Effector memory CD4-positive, alpha-beta T cell (primary cell): ENCODE results near the gene MYH3.
"Not testable (repeated sequence)": the region's sequence is repeated elsewhere in the genome, so short reads cannot be mapped to it uniquely, and the experiment has no call there.

ENCODE experiments used
- DNase-seq, 3 donors: peaks; one replicate each; pipeline ENCODE4 v3.0.0-alpha.2; 2020
- H3K27ac ChIP-seq: 2 replicates; pipeline ENCODE4 v1.7.0; 2013; ENCODE audit warnings: mild to moderate bottlenecking, low read length, moderate library complexity; ENCODE audit not compliant: insufficient read depth, poor library complexity, severe bottlenecking
- H3K27me3 ChIP-seq: replicated peaks from 2 replicates; pipeline ENCODE4 v1.7.0; 2013; ENCODE audit warnings: mild to moderate bottlenecking, low read length; ENCODE audit not compliant: insufficient read depth, control insufficient read depth, poor library complexity, severe bottlenecking
- H3K36me3 ChIP-seq: 2 replicates; pipeline ENCODE4 v1.7.0; 2013; ENCODE audit warnings: mild to moderate bottlenecking, low read length, moderate library complexity; ENCODE audit not compliant: control insufficient read depth, insufficient read depth
- H3K4me1 ChIP-seq: 2 replicates; pipeline ENCODE4 v1.7.0; 2013; ENCODE audit warnings: low read length, mild to moderate bottlenecking; ENCODE audit not compliant: control insufficient read depth, insufficient read depth, poor library complexity, severe bottlenecking
- H3K4me3 ChIP-seq: 2 replicates; pipeline ENCODE4 v1.7.0; 2013; ENCODE audit warnings: low read length, low read depth, mild to moderate bottlenecking; ENCODE audit not compliant: insufficient read depth, poor library complexity, severe bottlenecking
- H3K9me3 ChIP-seq: 2 replicates; pipeline ENCODE4 v1.7.0; 2013; ENCODE audit warnings: mild to moderate bottlenecking, low read length, moderate library complexity; ENCODE audit not compliant: control insufficient read depth
- total RNA-seq, 3 donors: gene quantifications; one replicate each; lab custom pipeline; 2026; lab: John Stamatoyannopoulos, UW

Gene MYH3
- 6.2 to 8.5 (median 8.3) reads per million in 3 donors for total RNA-seq

DNA sequence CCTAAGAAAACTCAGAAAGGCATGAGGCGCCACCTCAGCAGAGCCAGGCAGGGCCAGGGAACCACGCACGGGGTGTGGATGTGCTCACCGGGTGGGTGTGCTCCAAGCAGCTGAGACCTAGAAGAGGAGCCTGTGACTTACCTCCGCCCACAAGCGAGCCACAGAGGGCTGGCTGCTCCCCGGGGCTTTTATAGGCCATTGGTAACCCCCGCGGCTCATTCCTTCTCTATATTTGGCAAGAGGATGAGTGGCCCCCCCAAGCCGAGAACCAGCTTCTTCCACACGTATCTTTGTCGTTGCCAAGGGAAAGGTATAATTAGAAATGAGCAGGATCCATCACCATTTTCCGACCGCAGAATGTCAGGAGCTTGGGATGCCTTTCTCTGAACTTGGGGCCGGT, at the start of gene MYH3:
Gene MYH3 (minus strand): TSS at position 162 of the 400 bp plus-strand sequence. CDS start 2,245 bp downstream, outside the sequence.
- H3K27me3 ChIP-seq = no peaks in the 10 kb centered on the region
- no peak within 1 kb of the TSS for H3K27ac ChIP-seq
- no peak for DNase-seq
- no peak within 1 kb of the TSS for H3K4me3 ChIP-seq
- H3K4me1 ChIP-seq = no peaks in the 10 kb centered on the region
- H3K9me3 ChIP-seq = no peaks in the 10 kb centered on the region
- H3K36me3 ChIP-seq = no peaks in the 10 kb centered on the region

DNA sequence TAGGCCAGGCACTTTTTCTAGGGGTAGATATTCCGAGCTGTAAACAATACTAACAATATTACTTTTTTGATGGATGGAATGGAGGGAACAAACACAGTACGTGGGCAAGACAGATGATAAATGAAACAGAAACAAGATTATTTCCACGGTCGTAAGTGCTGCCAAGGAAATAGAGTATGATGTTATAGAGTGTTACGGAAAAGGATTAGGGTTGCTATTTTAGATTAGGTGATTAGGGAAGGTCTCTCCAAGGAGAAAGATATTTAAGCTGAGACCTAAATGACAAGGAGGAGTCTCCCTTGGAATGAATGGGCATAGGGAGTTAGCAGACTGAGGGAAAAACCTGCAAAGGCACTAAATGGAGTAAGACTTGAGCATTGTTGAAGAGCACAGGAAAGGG, 48.6 kb upstream of the MYH3 start:
- H3K4me3 ChIP-seq = no peak overlapping the region
- peaks cover 39% of the 10 kb centered on the region for H3K36me3 ChIP-seq
- H3K27me3 ChIP-seq = no peaks in the 10 kb centered on the region
- no peak for DNase-seq
- no peaks in the 10 kb centered on the region for H3K9me3 ChIP-seq
- no peak overlapping the region for H3K27ac ChIP-seq
- peaks cover 17% of the 10 kb centered on the region for H3K4me1 ChIP-seq

DNA sequence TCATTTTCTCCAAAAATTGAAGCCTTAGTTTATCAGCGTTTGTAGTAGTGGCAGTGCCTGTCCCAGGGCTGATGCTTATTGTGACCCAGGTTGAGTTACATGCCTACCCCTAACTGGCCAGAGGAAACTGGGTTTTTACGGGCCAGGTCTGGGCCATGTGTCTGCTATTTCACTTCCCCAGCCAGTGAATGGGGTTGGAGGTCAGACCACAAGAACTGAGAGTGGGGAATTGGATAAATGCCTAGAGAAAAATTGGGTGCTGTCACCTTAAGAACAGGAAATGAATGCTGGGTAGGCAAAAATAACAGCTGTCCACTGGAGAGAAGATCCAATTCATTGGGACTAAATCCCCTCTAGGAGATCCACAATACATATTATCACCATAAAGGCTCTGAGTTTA, 45.5 kb upstream of the MYH3 start:
- Histone ChIP-seq H3K27ac (no peak overlapping the region), H3K27me3 (no peaks in the 10 kb centered on the region), H3K36me3 (peaks cover 25% of the 10 kb centered on the region), H3K4me1 (peaks cover 36% of the 10 kb centered on the region), H3K9me3 (no peaks in the 10 kb centered on the region), H3K4me3 (no peak overlapping the region)
- no peak for DNase-seq

DNA sequence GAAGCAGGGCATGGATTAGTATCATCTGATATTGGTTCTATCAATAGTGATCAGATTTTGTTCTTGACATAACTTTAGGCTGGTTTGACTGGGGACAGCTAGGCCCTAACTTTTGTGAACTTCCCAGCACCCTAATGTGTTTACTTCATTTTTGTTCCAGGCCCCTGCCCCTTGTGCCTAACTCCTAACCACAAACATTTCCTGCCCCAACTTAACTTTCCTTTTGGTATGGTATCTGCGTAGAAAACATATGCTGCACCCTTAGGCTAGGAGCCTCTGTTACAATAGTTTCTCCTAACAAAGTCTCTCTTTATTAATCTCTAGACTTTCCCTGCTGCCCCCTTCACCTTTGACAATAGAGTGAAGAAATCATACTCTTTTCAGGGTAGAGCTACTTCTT, 42.7 kb upstream of the MYH3 start:
- H3K9me3 ChIP-seq = no peaks in the 10 kb centered on the region
- H3K36me3 ChIP-seq = peaks cover 3% of the 10 kb centered on the region
- no peaks in the 10 kb centered on the region for H3K27me3 ChIP-seq
- DNase-seq = no peak
- H3K4me1 ChIP-seq = peaks cover 44% of the 10 kb centered on the region
- no peak overlapping the region for H3K4me3 ChIP-seq
- H3K27ac ChIP-seq = peak overlapping the region; percentile 54

DNA sequence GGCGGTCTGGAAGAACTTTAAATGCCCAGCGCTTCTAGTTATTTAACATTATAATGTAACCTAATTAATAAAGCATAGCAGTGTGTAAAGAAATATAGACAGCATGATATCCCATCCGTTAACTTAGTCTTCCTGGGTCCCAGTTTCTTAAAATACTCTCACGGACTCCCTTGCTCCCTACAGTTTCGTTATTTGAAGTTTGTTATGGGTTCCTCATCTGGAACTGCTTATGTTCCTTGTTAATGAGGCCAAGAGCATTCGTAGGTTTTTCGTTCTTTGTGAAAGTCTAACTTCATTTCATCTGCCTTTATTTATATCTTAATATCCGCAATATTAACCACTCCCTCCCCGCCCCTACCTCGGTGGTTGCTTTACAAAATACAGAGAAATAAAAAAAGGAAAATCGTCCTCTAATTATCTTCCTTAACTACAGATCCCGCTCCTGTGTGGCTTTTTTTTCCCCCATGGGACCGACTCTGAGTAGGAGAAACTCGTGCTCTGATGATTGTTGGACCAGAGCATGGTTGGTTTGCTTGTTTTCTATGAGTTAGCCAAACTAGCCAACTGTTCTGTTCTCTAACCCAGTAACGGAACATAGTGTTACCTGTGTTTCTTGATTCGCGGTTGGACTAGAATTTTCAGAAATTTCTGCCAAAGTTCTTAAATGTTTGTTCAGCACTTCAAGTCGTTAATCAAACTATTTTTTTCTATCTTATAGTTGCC, 41.1 kb upstream of the MYH3 start:
- no peaks in the 10 kb centered on the region for H3K27me3 ChIP-seq
- H3K4me3 ChIP-seq = peak overlapping the region; percentile 83
- no peaks in the 10 kb centered on the region for H3K36me3 ChIP-seq
- H3K9me3 ChIP-seq = no peaks in the 10 kb centered on the region
- H3K4me1 ChIP-seq = peaks cover 38% of the 10 kb centered on the region
- DNase-seq = no peak
- peak overlapping the region; percentile 91 for H3K27ac ChIP-seq

DNA sequence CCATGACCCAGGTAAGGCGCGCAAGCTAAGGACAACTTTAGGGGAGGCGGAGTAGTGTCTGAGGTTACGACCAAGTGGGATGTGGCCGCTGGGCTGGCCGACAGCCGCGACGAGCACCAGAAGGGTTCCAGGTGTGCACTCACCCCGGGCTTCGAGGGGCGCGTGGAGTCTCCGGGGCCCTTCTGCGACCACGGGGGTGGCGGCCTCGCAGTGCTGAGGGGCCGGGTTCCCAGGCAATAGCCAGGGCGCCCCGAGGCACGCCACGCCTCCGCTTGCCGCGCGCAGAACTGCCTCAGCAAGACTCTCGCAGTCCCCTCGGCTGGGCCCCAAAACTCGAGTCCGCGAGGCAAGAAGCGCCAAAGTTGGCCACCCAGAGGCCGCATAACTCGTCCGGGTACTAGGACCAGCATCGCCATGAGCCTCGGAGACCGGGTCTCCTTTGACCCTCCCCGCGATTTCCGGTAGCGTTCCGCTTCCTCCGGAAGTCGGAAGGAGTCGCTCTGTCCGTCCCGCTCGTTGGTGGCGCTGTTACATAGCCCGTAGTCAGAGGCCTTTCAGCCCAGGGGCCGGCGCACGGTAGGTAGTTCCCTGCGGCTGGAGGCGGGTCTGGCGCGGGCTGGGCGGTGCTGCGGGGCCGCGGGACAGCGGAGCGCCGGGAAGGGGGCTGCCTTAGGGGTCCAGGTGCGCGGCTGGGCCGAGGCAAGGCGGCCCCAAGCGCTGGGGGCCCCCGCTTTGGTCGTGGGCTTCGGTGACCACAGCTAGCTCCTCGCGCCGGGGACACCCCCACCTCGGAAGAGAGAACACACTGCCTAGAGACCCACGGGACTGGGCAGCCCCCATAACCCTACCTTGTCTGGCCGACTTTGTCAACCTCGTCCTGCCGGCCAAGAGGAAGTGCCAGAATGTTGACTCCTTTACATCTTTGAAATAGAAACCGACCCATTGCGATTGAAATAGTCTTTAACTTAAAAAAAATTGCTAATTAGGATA, 40.3 kb upstream of the MYH3 start, which contains the start of the genes ADPRM and SCO1:
Gene ADPRM (plus strand): TSS at position 503 of the 990 bp plus-strand sequence. CDS start 7,333 bp downstream, outside the sequence.
Gene SCO1 (minus strand): TSS at position 442 of the 990 bp plus-strand sequence. CDS start 26 bp downstream, at position 416.
- peak within 1 kb of the TSS; percentile 91 for H3K27ac ChIP-seq
- peak; percentile 77 to 88 (median 83) for DNase-seq
- peaks cover 34% of the 10 kb centered on the region for H3K4me1 ChIP-seq
- no peaks in the 10 kb centered on the region for H3K36me3 ChIP-seq
- no peaks in the 10 kb centered on the region for H3K9me3 ChIP-seq
- peak within 1 kb of the TSS; percentile 83 for H3K4me3 ChIP-seq
- H3K27me3 ChIP-seq = no peaks in the 10 kb centered on the region

DNA sequence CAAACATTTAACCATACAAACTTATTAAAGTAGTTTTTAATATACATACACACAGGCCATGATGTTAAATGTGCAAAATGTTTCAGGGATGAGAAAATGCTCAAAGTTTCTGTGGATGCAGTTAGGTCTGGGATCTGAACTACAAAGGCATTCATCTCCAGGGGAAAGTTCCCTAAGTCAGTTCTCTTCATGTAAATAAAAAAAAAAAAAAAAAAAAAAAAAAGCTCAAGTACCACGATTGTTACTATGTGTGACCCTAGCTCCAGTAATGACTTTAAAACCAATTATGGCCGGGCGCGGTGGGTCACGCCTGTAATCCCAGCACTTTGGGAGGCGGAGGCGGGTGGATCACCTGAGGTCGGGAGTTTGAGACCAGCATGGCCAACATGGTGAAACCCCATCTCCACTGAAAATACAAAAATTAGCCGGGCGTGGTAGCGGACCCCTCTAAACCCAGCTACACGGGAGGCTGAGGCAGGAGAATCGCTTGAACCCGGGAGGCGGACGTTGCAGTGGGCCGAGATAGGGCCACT, 38.8 kb upstream of the MYH3 start:
- not testable (repeated sequence) for DNase-seq, H3K36me3 ChIP-seq, H3K27me3 ChIP-seq, H3K27ac ChIP-seq, H3K9me3 ChIP-seq
- peak overlapping the region; percentile 83 for H3K4me3 ChIP-seq
- peaks cover 26% of the 10 kb centered on the region for H3K4me1 ChIP-seq

DNA sequence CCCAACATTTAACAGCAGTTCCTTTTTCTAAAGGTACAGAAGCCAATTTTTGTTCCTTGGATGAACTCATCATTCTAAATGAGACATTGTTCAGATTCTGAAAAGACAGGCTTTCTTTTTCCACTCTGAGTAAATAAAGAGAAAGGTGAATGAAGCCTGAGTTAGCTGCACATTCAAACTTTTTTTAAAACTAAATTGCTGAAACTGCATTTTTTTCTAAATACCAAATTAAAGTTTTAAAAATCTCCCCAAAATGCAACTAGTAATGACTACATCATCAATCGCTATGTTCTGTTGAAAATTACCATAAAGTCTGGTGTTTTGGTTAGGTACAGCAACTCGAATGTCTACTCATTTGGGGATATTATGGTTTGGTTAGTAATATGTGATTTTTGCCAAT, 30.4 kb upstream of the MYH3 start:
- DNase-seq = no peak
- Histone ChIP-seq H3K27me3 (no peaks in the 10 kb centered on the region), H3K4me1 (no peaks in the 10 kb centered on the region), H3K27ac (no peak overlapping the region), H3K4me3 (no peak overlapping the region), H3K9me3 (no peaks in the 10 kb centered on the region), H3K36me3 (peaks cover 56% of the 10 kb centered on the region)

DNA sequence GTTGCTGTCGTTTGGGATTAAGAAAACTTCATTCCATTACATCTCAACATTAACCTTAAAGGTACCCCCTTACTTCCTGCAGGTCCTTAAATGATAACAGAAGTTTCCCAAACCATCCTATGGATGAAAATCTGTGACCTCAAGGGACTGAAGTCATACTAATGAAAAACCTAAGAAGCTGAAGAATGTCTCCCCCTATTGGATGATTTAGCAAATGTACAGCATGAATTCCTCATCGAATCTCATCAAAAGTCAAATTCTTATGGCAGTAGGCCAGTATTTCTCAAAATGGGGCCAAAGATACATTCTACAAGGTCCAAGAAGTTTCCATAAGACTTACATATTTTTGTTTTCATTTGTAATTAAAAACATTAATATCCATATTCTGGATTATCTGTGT, 26.7 kb upstream of the MYH3 start:
- H3K9me3 ChIP-seq = no peaks in the 10 kb centered on the region
- DNase-seq = no peak
- H3K27ac ChIP-seq = no peak overlapping the region
- H3K27me3 ChIP-seq = no peaks in the 10 kb centered on the region
- peaks cover 74% of the 10 kb centered on the region for H3K36me3 ChIP-seq
- H3K4me3 ChIP-seq = no peak overlapping the region
- H3K4me1 ChIP-seq = no peaks in the 10 kb centered on the region
